ENCODE results near the gene NCAPH2. TPM values are rescaled to one million over a fixed set of nuclear protein-coding genes. Genes with fewer than 3 reads are reported as not detected.

The NCAPH2 gene
- total and polyA plus RNA-seq, 2 of the 13 experiments (the other 11 are each of a cell fraction or from before 2014, with no cell fraction given), result 28.1 to 64.4 TPM

DNA sequence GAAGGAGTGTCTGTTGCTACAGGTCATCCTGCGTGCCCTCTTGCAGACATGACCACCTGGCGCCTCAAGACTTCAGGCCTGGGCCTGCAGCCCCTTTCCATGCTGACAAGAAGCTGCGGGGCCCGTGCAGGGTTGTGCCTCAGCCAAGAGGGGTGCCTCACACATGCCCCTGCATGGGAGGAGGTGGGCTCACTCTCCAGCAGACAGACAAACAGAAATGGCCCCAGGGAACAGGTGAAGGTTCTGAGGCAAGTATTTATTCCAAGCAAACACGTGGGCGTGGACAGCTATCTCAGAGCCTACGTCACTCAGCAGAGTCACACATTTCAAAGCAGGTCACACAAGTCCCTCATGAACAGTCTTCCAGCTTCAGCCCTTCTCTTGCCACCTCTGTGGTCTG, 60.6 kb downstream of the NCAPH2 start (continued):
- no peak for TF ChIP-seq ATF6 (CRISPR knock-in tag; conservative IDR thresholded peaks at IDR 0.05)
- peak in 1 of 2 experiments; percentile 43; a peak in 1 of 4 replicates for TF ChIP-seq POLR2A (IDR thresholded peaks at IDR 0.05; ENCODE audit: insufficient read depth in 1 of 2, low read depth in 2 of 2, low read length in 2 of 2)
- TF ChIP-seq POGZ (CRISPR knock-in tag; IDR thresholded peaks at IDR 0.05), result 0 out of 2 replicates have a peak, but pooled peaks have one; percentile 7
- TF ChIP-seq ELF4 (CRISPR knock-in tag; IDR thresholded peaks at IDR 0.05; ENCODE audit: borderline replicate concordance), result no peak
- TF ChIP-seq, protein P1, sequence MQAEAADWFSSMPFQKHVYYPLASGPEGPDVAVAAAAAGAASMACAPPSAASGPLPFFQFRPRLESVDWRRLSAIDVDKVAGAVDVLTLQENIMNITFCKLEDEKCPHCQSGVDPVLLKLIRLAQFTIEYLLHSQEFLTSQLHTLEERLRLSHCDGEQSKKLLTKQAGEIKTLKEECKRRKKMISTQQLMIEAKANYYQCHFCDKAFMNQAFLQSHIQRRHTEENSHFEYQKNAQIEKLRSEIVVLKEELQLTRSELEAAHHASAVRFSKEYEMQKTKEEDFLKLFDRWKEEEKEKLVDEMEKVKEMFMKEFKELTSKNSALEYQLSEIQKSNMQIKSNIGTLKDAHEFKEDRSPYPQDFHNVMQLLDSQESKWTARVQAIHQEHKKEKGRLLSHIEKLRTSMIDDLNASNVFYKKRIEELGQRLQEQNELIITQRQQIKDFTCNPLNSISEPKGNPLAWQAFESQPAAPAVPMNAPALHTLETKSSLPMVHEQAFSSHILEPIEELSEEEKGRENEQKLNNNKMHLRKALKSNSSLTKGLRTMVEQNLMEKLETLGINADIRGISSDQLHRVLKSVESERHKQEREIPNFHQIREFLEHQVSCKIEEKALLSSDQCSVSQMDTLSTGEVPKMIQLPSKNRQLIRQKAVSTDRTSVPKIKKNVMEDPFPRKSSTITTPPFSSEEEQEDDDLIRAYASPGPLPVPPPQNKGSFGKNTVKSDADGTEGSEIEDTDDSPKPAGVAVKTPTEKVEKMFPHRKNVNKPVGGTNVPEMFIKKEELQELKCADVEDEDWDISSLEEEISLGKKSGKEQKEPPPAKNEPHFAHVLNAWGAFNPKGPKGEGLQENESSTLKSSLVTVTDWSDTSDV (CRISPR knock-in tag; IDR thresholded peaks at IDR 0.05), result no peak
- TF ChIP-seq NFKBIZ (CRISPR knock-in tag; IDR thresholded peaks at IDR 0.05), result 0 out of 2 replicates have a peak, but pooled peaks have one; percentile 29
- no peak for TF ChIP-seq DNMT1 (CRISPR knock-in tag; IDR thresholded peaks at IDR 0.05)
- peak; percentile 74 for TF ChIP-seq ARNTL (CRISPR knock-in tag; IDR thresholded peaks at IDR 0.05)
- TF ChIP-seq MEF2D (CRISPR knock-in tag; IDR thresholded peaks at IDR 0.05), result 0 out of 2 replicates have a peak, but pooled peaks have one; percentile 6
- TF ChIP-seq ZNF275 (CRISPR knock-in tag; IDR thresholded peaks at IDR 0.05; ENCODE audit: borderline replicate concordance), result no peak
- TF ChIP-seq BCL6 (CRISPR knock-in tag; IDR thresholded peaks at IDR 0.05), result peak; percentile 5; the same call in 1 of the 2 replicates
- TF ChIP-seq ZNF501 (CRISPR knock-in tag; IDR thresholded peaks at IDR 0.05), result no peak
- peak in 1 of 2 experiments; percentile 29; a peak in 1 of 4 replicates for TF ChIP-seq EP300 (IDR thresholded peaks at IDR 0.05; ENCODE audit: low read depth in 2 of 2, low read length in 2 of 2)
- no peak for TF ChIP-seq EP300 (CRISPR knock-in tag; IDR thresholded peaks at IDR 0.05; ENCODE audit: borderline replicate concordance)
- TF ChIP-seq ZSCAN25 (CRISPR knock-in tag; IDR thresholded peaks at IDR 0.05), result peak; percentile 78; the same call in 1 of the 2 replicates
- TF ChIP-seq SRSF1 (optimal IDR thresholded peaks at IDR 0.05; ENCODE audit: low read depth, low read length), result no peak
- peak; percentile 74 for TF ChIP-seq CREM (IDR thresholded peaks at IDR 0.05)
- TF ChIP-seq CREM (CRISPR knock-in tag; IDR thresholded peaks at IDR 0.05), result no peak
- TF ChIP-seq ZNF709 (CRISPR knock-in tag; IDR thresholded peaks at IDR 0.05), result no peak
- peak; percentile 70; the same call in 1 of the 2 replicates for TF ChIP-seq ZNF687 (CRISPR knock-in tag; IDR thresholded peaks at IDR 0.05)
- peak; percentile 48 for TF ChIP-seq FOSL2 (CRISPR knock-in tag; IDR thresholded peaks at IDR 0.05)
- TF ChIP-seq RAD51 (IDR thresholded peaks at IDR 0.05; ENCODE audit: borderline replicate concordance), result no peak

Measured in HepG2 (cell line).